ENCODE data around the gene FCHO2. TPM values are rescaled to one million over a fixed set of nuclear protein-coding genes. Genes with fewer than 3 reads are reported as not detected.
A peak's percentile ranks its signal among the peaks of the same experiment; 100 is the strongest.

FCHO2 gene
- total and polyA plus RNA-seq, 2 of the 8 experiments (the other 6 are each of a cell fraction or from before 2014, with no cell fraction given), result 4.3 to 15.7 TPM

DNA sequence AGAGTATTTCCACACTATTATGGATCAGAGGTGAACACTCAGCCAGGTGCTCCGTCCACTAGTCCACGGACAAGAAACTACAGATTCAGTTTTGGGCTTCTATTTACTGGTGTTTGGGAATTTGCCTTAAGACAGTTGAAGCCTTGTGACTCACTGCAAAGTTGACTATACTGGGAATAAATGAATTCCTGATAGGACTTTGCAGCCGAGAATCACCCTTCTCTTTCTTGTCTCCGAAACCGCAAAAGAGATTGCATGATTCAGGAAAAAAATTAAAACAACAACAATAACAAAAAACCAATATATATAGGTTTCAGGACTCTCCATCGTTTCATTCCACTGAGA lies 165.2 kb downstream of the FCHO2 start:
- ChIA-PET POLR2A (ENCODE audit: partially characterized antibody) (interaction anchor here (1.8 kb wide), 1 partner anchor 14 kb away, joined by 7 read pairs; no protein-coding TSS in a partner anchor), CTCF (ENCODE audit: partially characterized antibody) (no interaction called here)
- H2AFZ ChIP-seq (ENCODE audit: low read length), result peak overlapping the region; percentile 100
- H2AK5ac ChIP-seq (ENCODE audit: low read depth, low read length), result no peak overlapping the region
- no peaks in the 10 kb centered on the region for H3K36me3 ChIP-seq (ENCODE audit: control insufficient read depth in 2 of 4, insufficient read depth in 4 of 4, low read length in 3 of 4)
- 0 out of 2 replicates have a peak overlapping the region, but pooled peaks have one; percentile 68 for H2BK12ac ChIP-seq (ENCODE audit: low read depth, low read length)
- no peak overlapping the region for H2BK120ac ChIP-seq (replicated peaks; ENCODE audit: low read depth, low read length)
- no peak overlapping the region for H3K23ac ChIP-seq (ENCODE audit: insufficient read length)
- no peak overlapping the region for H4K91ac ChIP-seq (replicated peaks; ENCODE audit: insufficient read length, low read length)
- no peak overlapping the region for H4K8ac ChIP-seq (ENCODE audit: extremely low read depth, insufficient read depth, low read length)
- no peaks in the 10 kb centered on the region for H3K79me1 ChIP-seq (ENCODE audit: low read depth, low read length)
- H4K20me1 ChIP-seq (replicated peaks in 1 of 2; ENCODE audit: control insufficient read depth in 1 of 2, insufficient read depth in 2 of 2, low read length in 2 of 2), result no peaks in the 10 kb centered on the region
- peak overlapping the region in 2 of 4 experiments; percentile 15 to 32; a peak in 2 of 7 replicates for H3K9ac ChIP-seq (replicated peaks in 1 of 4; ENCODE audit: extremely low read depth in 1 of 4, low read depth in 3 of 4, low read length in 3 of 4)
- peak overlapping the region; percentile 96 for H3K4me2 ChIP-seq (ENCODE audit: insufficient read depth in 1 of 2, low read depth in 2 of 2, low read length in 2 of 2)
- DNase-seq (ENCODE audit: low read depth in 1 of 2, low spot score in 2 of 2), result no peak
- no peak overlapping the region for H3K18ac ChIP-seq (ENCODE audit: extremely low read depth, low read length)
- H3K56ac ChIP-seq (replicated peaks; ENCODE audit: insufficient read length, low read depth, low read length), result no peak overlapping the region
- no peak overlapping the region for H4K5ac ChIP-seq (ENCODE audit: insufficient read length, low read depth, low read length)
- no peak overlapping the region for H3K4ac ChIP-seq (replicated peaks; ENCODE audit: insufficient read length, low read depth, low read length)
- H2BK15ac ChIP-seq (ENCODE audit: low read length), result no peak overlapping the region
- no peaks in the 10 kb centered on the region for H3K79me2 ChIP-seq (ENCODE audit: control insufficient read depth in 1 of 2, insufficient read depth in 2 of 2, low read length in 2 of 2)
- peaks cover 0 to 3% (median 1%) of the 10 kb centered on the region in 4 experiments; a peak in 5 of 7 replicates for H3K4me1 ChIP-seq (replicated peaks in 1 of 4; ENCODE audit: control insufficient read depth in 3 of 4, insufficient read depth in 4 of 4, low read length in 3 of 4)
- WGBS, 2 experiments (ENCODE audit: extremely low coverage in 1 of 2, insufficient coverage in 1 of 2, insufficient read length in 1 of 2, insufficient replicate concordance in 2 of 2, low coverage in 1 of 2, low lambda C conversion rate in 2 of 2, missing lambda C conversion rate in 1 of 2), result 48% methylated on average over 6 of the region's 6 CpGs; no CpG with 5 or more reads in 1 of the 2 experiments
- H3K23me2 ChIP-seq (ENCODE audit: low read depth, low read length), result peaks cover 12% of the 10 kb centered on the region
- no peak overlapping the region for H3K14ac ChIP-seq (ENCODE audit: insufficient read length)
- H3K27me3 ChIP-seq (replicated peaks in 1 of 4; ENCODE audit: control insufficient read depth in 3 of 4, extremely low read depth in 1 of 4, insufficient read depth in 3 of 4, low read length in 3 of 4), result peaks cover 0 to 43% (median 31%) of the 10 kb centered on the region in 4 experiments; a peak in 6 of 7 replicates
- FAIRE-seq, result no peak
- no peak overlapping the region for H2BK5ac ChIP-seq (ENCODE audit: low read depth, low read length)
- no peak overlapping the region for H3K27ac ChIP-seq (ENCODE audit: low read depth, low read length)
- peak overlapping the region; percentile 52 to 87 (median 58) for H3K4me3 ChIP-seq (ENCODE audit: extremely low read depth in 1 of 4, insufficient read depth in 2 of 4, low read depth in 3 of 4, low read length in 4 of 4)
- H3K9me3 ChIP-seq (ENCODE audit: insufficient read depth in 2 of 2, low read depth in 1 of 2, low read length in 1 of 2), result no peaks in the 10 kb centered on the region
- TF ChIP-seq TCF12 (IDR thresholded peaks at IDR 0.05; ENCODE audit: low read depth, low read length) (no peak), GABPA (IDR thresholded peaks at IDR 0.05; ENCODE audit: borderline replicate concordance, insufficient read depth, low read length) (no peak), SP1 (IDR thresholded peaks at IDR 0.05; ENCODE audit: low read depth, low read length) (no peak), FOSL1 (IDR thresholded peaks at IDR 0.05; ENCODE audit: insufficient read depth, low read depth, low read length) (no peak), TAF1 (IDR thresholded peaks at IDR 0.05; ENCODE audit: low read depth, low read length) (no peak), RBBP5 (IDR thresholded peaks at IDR 0.05; ENCODE audit: borderline replicate concordance, low read depth, low read length) (no peak), MAFK (IDR thresholded peaks at IDR 0.05; ENCODE audit: low read depth, low read length) (no peak)
- 0 out of 2 replicates have a peak overlapping the region, but pooled peaks have one; percentile 5 for H2BK20ac ChIP-seq (ENCODE audit: low read length)
